K562 (cell line): ENCODE measurements around the gene TDRD6. TPM values are rescaled to one million over a fixed set of nuclear protein-coding genes. Genes with fewer than 3 reads are reported as not detected.

Experiments
- ATAC-seq: fragments of 200-7000 bp; cut with Tn5 transposase; 3 replicates; pipeline ENCODE4 v1.9.1; 2020; ENCODE audit warnings: moderate library complexity
- BruUV-seq: library from RNA; stranded (reverse); fragments of 400-500 nt; replicated peaks from 2 replicates; lab custom pipeline; 2021; lab: Mats Ljungman, UMichigan
- CTCF ChIA-PET: fragments of 300-600 bp; formaldehyde crosslinking; extraction: SDS; loops from one replicate; lab custom pipeline; 2021; ENCODE audit warnings: low intra/inter-chr PET ratio; lab: Yijun Ruan, JAX
- POLR2A ChIA-PET: fragments of 300-600, 350-650 bp; sonication (Branson Sonifier 250); formaldehyde crosslinking; extraction: SDS; loops from one replicate; lab custom pipeline; 2021; ENCODE audit warnings: antibody characterized with exemption, inconsistent platforms; lab: Yijun Ruan, JAX
- DNase-seq, 4 experiments: peaks; one replicate each; pipeline versions ENCODE4 v3.0.0 to v3.0.0-alpha.2; 2011 to 2018; ENCODE audit warnings: low spot score in 3 of 4, mixed read lengths in 3 of 4; ENCODE audit errors: extremely low read depth in 1 of 4
- FAIRE-seq: peaks from 2 replicates; lab custom pipeline; 2011; peaks lifted over from hg19 to GRCh38; lab: Jason Lieb, UNC
- H2AFZ ChIP-seq: 2 replicates; pipeline ENCODE4 v1.6.0; 2011; ENCODE audit warnings: low read depth, low read length, control low read depth, inconsistent platforms
- H3K27ac ChIP-seq: fragments of 200-600 bp; 3 replicates; pipeline ENCODE4 v1.8.0; 2011; ENCODE audit warnings: low read depth, mild to moderate bottlenecking, control low read depth, inconsistent platforms, low read length, moderate library complexity, mixed read lengths; ENCODE audit errors: extremely low read depth
- H3K27me3 ChIP-seq, 2 experiments: fragments of 300-600 bp in 1 of 2; 2 replicates in 1 of 2; 3 replicates in 1 of 2; pipeline versions ENCODE4 v1.6.0 to v1.8.0; 2011; ENCODE audit warnings: inconsistent platforms in 2 of 2, low read length in 2 of 2, mild to moderate bottlenecking in 1 of 2, mixed read lengths in 1 of 2, moderate library complexity in 1 of 2; ENCODE audit not compliant: control insufficient read depth in 2 of 2, insufficient read depth in 2 of 2
- H3K36me3 ChIP-seq: fragments of 300-600 bp; 3 replicates; pipeline ENCODE4 v1.8.0; 2011; ENCODE audit warnings: mild to moderate bottlenecking, low read length, inconsistent platforms; ENCODE audit not compliant: control insufficient read depth, insufficient read depth
- H3K4me1 ChIP-seq, 2 experiments: fragments of 200-600 bp in 1 of 2; replicated peaks in 1 of 2; 2 replicates in 1 of 2; 3 replicates in 1 of 2; pipeline versions ENCODE4 v1.5.1 to v1.8.0; 2011; ENCODE audit warnings: inconsistent platforms in 2 of 2, low read length in 2 of 2, mild to moderate bottlenecking in 1 of 2, mixed read lengths in 1 of 2, moderate library complexity in 1 of 2; ENCODE audit not compliant: control insufficient read depth in 2 of 2, insufficient read depth in 2 of 2
- H3K4me2 ChIP-seq: 2 replicates; pipeline ENCODE4 v1.6.1; 2011; ENCODE audit warnings: low read length, control low read depth, inconsistent platforms, mixed read lengths; ENCODE audit not compliant: insufficient read depth
- H3K4me3 ChIP-seq: fragments of 200-600 bp; sonication (generic), shearing (Covaris generic); 2 replicates; pipeline ENCODE4 v1.5.1; 2016; ENCODE audit warnings: control low read depth, inconsistent platforms
- H3K79me2 ChIP-seq: fragments of 200-600 bp; 3 replicates; pipeline ENCODE4 v1.8.0; 2011; ENCODE audit warnings: low read length, inconsistent platforms; ENCODE audit not compliant: control insufficient read depth, insufficient read depth
- H3K9ac ChIP-seq, 2 experiments: 2 replicates each; pipeline versions ENCODE4 v1.6.0 to v1.6.1; 2011; ENCODE audit warnings: low read depth in 2 of 2, low read length in 2 of 2, control low read depth in 1 of 2, inconsistent platforms in 1 of 2, mild to moderate bottlenecking in 1 of 2, mixed read lengths in 1 of 2; ENCODE audit not compliant: insufficient read depth in 1 of 2
- H3K9me1 ChIP-seq: one replicate; pipeline ENCODE4 v1.6.0; 2011; ENCODE audit warnings: inconsistent platforms, mild to moderate bottlenecking, low read length, moderate library complexity; ENCODE audit not compliant: control insufficient read depth, insufficient read depth
- H3K9me3 ChIP-seq: replicated peaks from 2 replicates; pipeline ENCODE4 v1.5.1; 2011; ENCODE audit warnings: low read depth, low read length, inconsistent platforms; ENCODE audit not compliant: control insufficient read depth, insufficient read depth
- H4K20me1 ChIP-seq: replicated peaks from 2 replicates; pipeline ENCODE4 v1.6.1; 2011; ENCODE audit warnings: low read length, inconsistent platforms, mixed read lengths; ENCODE audit not compliant: control insufficient read depth, insufficient read depth
- ATF7 ChIP-seq: fragments of 450-650 bp; IDR thresholded peaks from 2 replicates; pipeline ENCODE4 v1.7.1; 2014; ENCODE audit warnings: mild to moderate bottlenecking, moderate library complexity
- HDAC3 ChIP-seq: fragments of 450-650 bp; IDR thresholded peaks from 2 replicates; pipeline ENCODE4 v1.6.1; 2018; ENCODE audit warnings: borderline replicate concordance, mild to moderate bottlenecking, moderate library complexity; ENCODE audit not compliant: partially characterized antibody
- KAT2B ChIP-seq: IDR thresholded peaks from one replicate; pipeline ENCODE4 v1.6.1; 2012; ENCODE audit warnings: low read depth, mild to moderate bottlenecking, control low read depth, inconsistent platforms, low read length, moderate library complexity
- RBM22 ChIP-seq: fragments of 200-400 bp; formaldehyde crosslinking; IDR thresholded peaks from 2 replicates; pipeline ENCODE4 v1.6.1; 2018; ENCODE audit warnings: low read length, low read depth; ENCODE audit not compliant: poor library complexity, severe bottlenecking
- SETDB1 ChIP-seq: IDR thresholded peaks from one replicate; pipeline ENCODE4 v1.6.1; 2012; ENCODE audit warnings: low read length, control low read depth, inconsistent platforms
- SMAD2 ChIP-seq: fragments of 150-350 bp; IDR thresholded peaks from 2 replicates; pipeline ENCODE4 v1.6.1; 2014; ENCODE audit warnings: low read depth, mild to moderate bottlenecking, low read length
- TBL1XR1 ChIP-seq, 2 experiments: IDR thresholded peaks; 2 replicates each; pipeline ENCODE4 v1.6.1; 2012; ENCODE audit warnings: improper control_type of control experiment in 2 of 2, low read length in 2 of 2, mild to moderate bottlenecking in 1 of 2
- WGBS: fragments of 100-300 bp; shearing (Covaris generic); methylation state at CpG from one replicate; pipeline ENCODE4 v1.1.6; 2016; ENCODE audit warnings: low coverage, mixed read lengths; ENCODE audit not compliant: insufficient coverage; ENCODE audit errors: missing lambda C conversion rate; 5-methylcytosine and 5-hydroxymethylcytosine counted together
- in situ Hi-C: fragments of 300-500 bp; cut with MboI; formaldehyde crosslinking; loops from 4 replicates; pipeline ENCODE4 v1.15.0; 2018; ENCODE audit warnings: inconsistent platforms, mixed read lengths
- intact Hi-C: fragments of 100-400 bp; cut with micrococcal nuclease; formaldehyde crosslinking; loops from 2 replicates; pipeline ENCODE4 v1.14.2; 2022
- polyA plus RNA-seq, 8 experiments: library from polyadenylated mRNA; depleted of rRNA in 4 of 8; stranded (reverse) in 5 of 8; unstranded in 3 of 8; fragments of >200 nt; fragmentation: Nextera tagmentation in 2 of 8; fragmentation: Illumina TruSeq in 1 of 8; extraction: Ambion mirVana in 2 of 8; extraction: Trizol in 1 of 8; gene quantifications; 2 replicates each; pipeline versions ENCODE4 v1.2.1 to v1.2.3, GENCODE V29; 2011 to 2014; ENCODE audit warnings: inconsistent platforms in 1 of 8, missing spikeins in 1 of 8
- total RNA-seq, 7 experiments: library from RNA; depleted of rRNA in 6 of 7; stranded (reverse); fragments of >200 nt in 6 of 7; fragmentation: Illumina TruSeq in 2 of 7; extraction: Trizol in 2 of 7; gene quantifications; 2 replicates each; pipeline versions ENCODE4 v1.2.1 to v1.2.3, GENCODE V29; 2011 to 2021; ENCODE audit warnings: low replicate concordance in 1 of 7
- TF ChIP-seq, protein P1 (sequence below): sonication (generic); formaldehyde crosslinking; IDR thresholded peaks from 2 replicates; pipeline ENCODE4 v1.8.1; 2023; ENCODE audit warnings: mild to moderate bottlenecking, missing genetic modification reagents

TDRD6 gene
- total and polyA plus RNA-seq, 9 of the 15 experiments (the other 6 are each of a cell fraction or from before 2014, with no cell fraction given), result under 0.01 to 0.53 (median 0.14) TPM; not detected in 1

GRCh38 chr6:46637933-46638332 lies 49.8 kb upstream of the TDRD6 start:
- no peaks in the 10 kb centered on the region for H3K4me1 ChIP-seq
- H3K79me2 ChIP-seq, result no peaks in the 10 kb centered on the region
- BruUV-seq, result no TSS peak
- intact Hi-C loops, result no loop called here
- 0% methylated on average over 1 of the region's 1 CpG for WGBS
- ATAC-seq, result no peak
- no peak for TF ChIP-seq HDAC3
- no peak for TF ChIP-seq RBM22
- no peak for TF ChIP-seq SMAD2
- no peak for TF ChIP-seq TBL1XR1 (IDR thresholded peaks at IDR 0.05; ENCODE audit: low read length in 2 of 2)
- TF ChIP-seq, protein P1, sequence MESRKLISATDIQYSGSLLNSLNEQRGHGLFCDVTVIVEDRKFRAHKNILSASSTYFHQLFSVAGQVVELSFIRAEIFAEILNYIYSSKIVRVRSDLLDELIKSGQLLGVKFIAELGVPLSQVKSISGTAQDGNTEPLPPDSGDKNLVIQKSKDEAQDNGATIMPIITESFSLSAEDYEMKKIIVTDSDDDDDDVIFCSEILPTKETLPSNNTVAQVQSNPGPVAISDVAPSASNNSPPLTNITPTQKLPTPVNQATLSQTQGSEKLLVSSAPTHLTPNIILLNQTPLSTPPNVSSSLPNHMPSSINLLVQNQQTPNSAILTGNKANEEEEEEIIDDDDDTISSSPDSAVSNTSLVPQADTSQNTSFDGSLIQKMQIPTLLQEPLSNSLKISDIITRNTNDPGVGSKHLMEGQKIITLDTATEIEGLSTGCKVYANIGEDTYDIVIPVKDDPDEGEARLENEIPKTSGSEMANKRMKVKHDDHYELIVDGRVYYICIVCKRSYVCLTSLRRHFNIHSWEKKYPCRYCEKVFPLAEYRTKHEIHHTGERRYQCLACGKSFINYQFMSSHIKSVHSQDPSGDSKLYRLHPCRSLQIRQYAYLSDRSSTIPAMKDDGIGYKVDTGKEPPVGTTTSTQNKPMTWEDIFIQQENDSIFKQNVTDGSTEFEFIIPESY (CRISPR knock-in tag), result no peak
- TF ChIP-seq KAT2B, result no peak
- no peak for TF ChIP-seq ATF7
- no peak for TF ChIP-seq SETDB1
- H3K4me3 ChIP-seq, result no peak overlapping the region
- H4K20me1 ChIP-seq, result no peaks in the 10 kb centered on the region
- no peaks in the 10 kb centered on the region for H3K9me3 ChIP-seq
- no peaks in the 10 kb centered on the region; a peak in 1 of 5 replicates for H3K27me3 ChIP-seq
- no peak for DNase-seq
- in situ Hi-C loops, result loop anchor here (10.0 kb wide), 1 partner anchor 213 kb away; no protein-coding TSS in a partner anchor
- no peak for FAIRE-seq
- H3K9me1 ChIP-seq, result no peaks in the 10 kb centered on the region
- no peak overlapping the region for H2AFZ ChIP-seq
- ChIA-PET CTCF (interaction anchor here (0.6 kb wide), 1 partner anchor 332 kb away, joined by 4 read pairs; no protein-coding TSS in a partner anchor), POLR2A (no interaction called here)
- H3K9ac ChIP-seq, result no peak overlapping the region
- H3K36me3 ChIP-seq, result no peaks in the 10 kb centered on the region; the same call in 2 of the 3 replicates
- no peak overlapping the region for H3K27ac ChIP-seq
- no peak overlapping the region for H3K4me2 ChIP-seq
